Measurements from ENCODE around the gene SCEL.
"Not testable (repeated sequence)": the region's sequence is repeated elsewhere in the genome, so short reads cannot be mapped to it uniquely, and the experiment has no call there.

SCEL gene, protein sequence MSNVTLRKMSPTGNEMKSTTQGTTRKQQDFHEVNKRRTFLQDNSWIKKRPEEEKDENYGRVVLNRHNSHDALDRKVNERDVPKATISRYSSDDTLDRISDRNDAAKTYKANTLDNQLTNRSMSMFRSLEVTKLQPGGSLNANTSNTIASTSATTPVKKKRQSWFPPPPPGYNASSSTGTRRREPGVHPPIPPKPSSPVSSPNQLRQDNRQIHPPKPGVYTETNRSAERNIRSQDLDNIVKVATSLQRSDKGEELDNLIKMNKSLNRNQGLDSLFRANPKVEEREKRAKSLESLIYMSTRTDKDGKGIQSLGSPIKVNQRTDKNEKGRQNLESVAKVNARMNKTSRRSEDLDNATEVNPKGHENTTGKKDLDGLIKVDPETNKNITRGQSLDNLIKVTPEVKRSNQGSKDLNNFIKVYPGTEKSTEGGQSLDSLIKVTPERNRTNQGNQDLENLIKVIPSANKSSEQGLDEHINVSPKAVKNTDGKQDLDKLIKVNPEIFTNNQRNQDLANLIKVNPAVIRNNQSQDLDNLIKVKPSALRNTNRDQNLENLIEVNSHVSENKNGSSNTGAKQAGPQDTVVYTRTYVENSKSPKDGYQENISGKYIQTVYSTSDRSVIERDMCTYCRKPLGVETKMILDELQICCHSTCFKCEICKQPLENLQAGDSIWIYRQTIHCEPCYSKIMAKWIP

DNA sequence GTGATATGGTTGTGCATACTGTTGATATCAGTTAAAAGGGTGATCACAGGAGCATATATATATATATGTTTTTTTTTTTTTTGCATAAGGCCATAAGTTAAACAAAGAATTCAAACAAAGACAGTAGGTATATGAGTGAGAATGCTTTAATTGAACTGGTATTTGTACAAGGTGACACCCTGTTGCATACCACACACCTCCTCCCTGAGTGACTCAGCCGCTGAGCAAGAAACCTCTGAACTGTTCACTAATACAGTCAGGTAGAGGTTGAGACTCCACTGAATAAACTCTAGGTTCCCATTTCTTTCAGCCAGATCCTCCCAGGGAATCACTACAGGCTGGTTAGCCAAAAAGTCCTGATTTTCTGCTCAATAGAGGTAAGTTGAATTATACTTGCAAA lies at the start of gene SCEL:
SCEL (plus strand) TSS at position 259 of the 400 bp plus-strand sequence. CDS start 20,170 bp downstream, outside the sequence.
- no peak for DNase-seq (ENCODE audit: low read depth in 2 of 2)

DNA sequence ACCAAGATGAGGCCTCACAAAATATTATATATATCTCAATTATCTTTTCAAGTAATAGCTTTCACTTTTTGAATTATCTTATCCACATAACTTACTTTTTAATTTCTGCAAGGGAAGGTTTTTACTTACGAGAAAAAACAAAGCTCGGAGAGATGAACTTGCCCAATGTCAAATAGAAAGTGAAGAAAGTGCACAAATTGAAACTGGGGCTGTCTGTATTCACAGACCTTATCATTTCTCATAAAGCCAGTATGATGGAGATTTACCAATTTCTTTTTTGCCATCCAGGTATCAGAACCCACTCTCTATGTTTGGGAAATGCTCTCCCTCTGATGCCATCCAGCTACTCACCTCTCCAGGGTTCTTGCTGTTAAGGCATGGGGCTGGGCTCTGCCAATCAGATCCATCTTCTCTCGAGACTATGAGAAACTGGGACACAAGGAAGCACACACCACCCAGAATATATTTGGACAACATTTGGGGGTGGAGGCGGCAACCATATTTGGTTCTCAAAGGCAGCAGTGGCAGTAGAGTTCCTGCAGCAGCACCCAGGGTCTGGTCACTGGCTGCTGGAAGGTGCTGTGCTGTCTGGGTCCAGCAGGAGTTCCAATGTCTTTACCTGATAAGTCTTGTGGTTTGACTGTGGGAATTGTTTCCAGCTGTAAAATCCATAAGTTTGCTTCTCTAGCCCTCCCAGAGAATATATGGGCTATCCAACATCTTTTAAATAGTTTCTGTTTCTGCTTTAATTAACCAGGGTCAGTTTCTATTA lies 45.8 kb upstream of the SCEL start:
- DNase-seq (ENCODE audit: low read depth in 2 of 2), result no peak

DNA sequence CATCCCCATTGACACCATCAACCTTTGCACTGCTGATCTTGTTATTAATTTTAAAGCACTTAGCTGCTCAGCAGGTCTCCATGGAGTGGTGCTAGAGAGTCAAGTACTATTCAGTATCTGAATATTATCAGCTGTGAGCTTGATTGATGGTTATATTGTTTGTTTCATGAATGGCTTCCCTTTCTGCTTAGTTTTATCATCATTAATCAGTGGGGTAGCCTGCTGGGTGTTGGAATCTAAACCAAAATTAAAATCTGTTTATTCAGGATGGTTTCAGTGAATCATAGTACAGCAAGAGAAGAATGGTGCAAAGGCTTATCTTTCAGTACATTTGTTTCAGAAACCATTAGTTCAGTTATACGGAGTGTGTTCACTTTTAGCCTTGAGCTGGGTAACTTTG lies 42.5 kb upstream of the SCEL start:
- DNase-seq (ENCODE audit: low read depth in 2 of 2), result no peak

DNA sequence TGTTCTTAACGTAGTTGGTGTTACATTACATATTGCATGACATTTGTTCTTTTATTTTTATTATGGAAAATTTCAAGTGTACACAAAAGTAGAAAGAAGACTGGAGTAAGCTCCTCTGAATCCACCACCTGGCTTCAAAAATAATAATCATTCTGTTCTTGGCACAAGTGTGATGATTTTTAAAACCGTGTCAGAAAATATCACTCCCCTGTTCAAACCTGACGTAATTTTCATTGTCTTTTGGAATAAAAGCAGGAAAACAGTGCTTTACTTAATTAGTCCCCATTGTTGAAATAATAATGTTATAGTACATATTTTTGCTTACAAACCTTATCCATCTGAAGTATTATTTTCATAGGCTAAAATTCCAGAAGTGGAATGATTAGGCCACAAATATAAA lies 41.3 kb upstream of the SCEL start:
- no peak for DNase-seq (ENCODE audit: low read depth in 2 of 2)

DNA sequence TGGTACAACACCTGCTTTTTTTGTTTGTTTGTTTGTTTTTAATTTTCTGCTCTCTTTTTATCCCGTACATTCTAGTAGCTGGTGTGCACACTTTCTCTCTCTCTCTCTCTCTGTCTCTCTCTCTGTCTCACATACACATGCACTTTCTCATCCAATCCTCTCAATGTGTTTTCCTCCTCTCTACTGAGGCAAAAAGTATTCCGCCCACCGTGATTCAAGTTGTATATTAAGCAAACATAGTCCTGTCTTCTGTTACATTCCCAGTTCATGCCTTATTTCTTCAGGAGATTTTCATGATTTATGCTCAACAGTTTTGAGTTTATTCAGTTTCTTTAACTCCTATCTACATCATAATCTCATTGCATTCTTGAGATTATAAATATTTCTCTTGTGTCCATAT lies 38.2 kb upstream of the SCEL start:
- no peak for DNase-seq (ENCODE audit: low read depth in 2 of 2)

DNA sequence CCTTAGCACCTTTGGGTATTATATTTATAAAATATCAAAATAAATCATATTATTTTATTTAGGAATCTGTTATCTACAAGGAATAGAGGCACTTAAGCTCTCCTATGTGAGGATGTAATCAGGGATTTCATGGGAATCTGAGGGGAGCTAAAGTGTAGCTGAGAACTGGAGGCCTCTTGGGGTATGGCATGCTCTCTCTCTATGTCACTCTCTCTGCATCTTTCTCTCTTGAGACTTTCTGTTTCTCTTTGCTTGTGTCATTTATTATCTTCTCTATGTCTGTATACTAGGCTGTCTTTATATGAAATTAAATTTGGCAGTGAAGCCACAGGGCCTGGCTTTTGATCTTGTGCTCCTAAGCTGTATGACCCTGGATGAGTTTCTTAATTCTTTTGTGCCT lies 37.7 kb upstream of the SCEL start:
- DNase-seq (ENCODE audit: low read depth in 2 of 2), result no peak

DNA sequence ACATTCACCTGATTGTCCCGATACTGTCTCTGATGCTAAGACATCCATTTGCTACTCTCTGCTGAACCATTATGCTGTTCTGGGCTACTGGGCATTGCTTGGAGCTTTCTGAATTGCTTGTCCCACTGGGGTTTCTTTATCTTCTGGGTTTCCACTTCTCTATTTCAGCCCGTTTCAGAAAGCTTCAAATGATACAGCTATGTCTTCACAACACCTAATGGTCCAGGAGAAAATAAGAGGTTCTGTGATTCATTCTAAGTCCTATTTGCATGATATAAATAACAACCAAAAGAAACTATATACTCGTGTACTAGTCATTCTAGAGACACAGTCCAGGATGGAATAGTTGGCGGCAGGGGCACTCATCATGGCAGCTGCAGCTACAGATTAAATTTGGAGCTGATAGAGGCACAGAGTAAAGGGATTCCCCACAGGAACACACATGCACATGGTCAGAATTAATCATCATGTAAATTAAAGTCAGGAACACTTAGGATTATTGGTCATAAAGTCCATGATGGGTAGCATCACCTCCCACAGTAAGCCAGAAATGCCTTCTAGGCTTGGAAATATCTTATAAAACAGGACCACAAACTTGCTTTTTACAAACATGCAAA lies 33.3 kb upstream of the SCEL start:
- no peak for DNase-seq (ENCODE audit: low read depth in 2 of 2)

DNA sequence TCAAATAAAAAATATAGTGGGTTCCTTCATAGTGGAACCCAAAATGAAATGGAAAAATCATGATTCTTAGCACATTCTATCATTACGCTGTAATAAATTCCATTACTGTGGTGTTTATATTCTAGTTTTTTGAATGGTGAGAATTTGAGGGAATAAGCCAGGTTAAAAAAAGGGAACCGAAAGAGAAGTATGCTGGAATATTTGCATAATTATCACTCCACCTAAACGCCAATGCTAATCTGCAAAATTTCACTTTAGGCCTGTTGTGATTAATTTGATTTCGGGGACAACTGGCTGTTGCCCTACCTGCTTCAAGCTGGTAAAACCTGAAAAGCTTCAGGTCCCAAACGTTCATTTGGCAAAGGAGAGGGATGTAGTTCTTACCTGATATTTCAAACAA lies 32.1 kb upstream of the SCEL start:
- no peak for DNase-seq (ENCODE audit: low read depth in 2 of 2)

DNA sequence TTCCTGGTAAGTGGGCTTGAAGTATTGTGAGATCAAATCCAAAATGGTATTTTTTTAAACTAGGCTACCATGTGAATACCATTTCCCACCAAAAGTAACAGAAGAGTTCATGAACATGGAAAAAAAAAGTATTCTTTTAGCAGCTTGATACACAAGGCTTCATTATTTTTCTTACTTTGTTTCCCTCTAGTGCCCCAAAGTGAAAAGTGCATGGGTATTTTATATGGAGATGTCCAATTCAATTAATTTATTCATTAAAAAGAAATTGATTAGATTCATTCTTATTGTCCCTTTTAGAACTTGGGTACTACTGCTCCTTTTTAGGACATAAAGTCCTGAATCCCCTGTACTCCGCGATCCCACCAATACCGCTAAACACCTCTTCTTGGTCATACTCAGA lies 28.6 kb upstream of the SCEL start:
- no peak for DNase-seq (ENCODE audit: low read depth in 2 of 2)

DNA sequence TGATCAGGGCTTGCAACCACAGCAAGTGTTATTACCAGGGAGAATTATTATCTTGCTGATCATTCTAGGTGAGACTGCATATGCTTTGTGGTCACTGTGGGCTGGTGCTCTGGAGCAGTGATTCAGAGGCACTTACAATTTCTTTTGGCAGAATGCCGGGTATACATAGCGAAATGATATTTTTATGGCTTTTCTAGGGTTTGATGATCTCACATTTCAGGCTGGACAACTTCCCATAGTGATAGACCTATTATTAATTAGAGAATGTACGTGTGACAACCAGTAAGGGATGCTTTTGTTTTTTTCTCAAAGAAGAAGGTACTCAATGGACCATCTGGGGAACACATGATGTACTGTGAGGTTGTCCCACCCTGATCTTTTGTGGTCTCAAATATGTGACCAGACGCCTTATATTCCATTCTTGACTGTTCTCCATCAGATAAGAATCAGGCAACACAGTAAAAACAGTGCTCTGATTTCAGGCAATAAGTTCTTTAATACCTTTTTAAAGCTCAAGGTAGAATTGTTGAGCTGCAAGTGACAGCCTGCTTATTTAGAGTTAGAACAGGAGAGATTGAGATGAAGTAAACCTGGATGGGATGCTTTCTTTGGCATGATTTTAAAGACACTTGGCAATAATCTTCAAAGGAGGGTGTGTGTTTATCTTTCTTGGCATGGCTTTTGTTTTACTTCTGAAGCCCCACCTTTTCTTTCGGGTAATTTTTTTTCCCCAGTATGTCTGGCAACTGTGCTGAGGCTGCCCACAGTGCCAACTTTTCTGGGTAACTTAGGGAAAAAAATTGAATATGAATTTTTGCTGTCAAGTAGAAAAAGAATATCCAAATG lies 27.4 kb upstream of the SCEL start:
- DNase-seq (ENCODE audit: low read depth in 2 of 2), result peak; percentile 91 to 94

DNA sequence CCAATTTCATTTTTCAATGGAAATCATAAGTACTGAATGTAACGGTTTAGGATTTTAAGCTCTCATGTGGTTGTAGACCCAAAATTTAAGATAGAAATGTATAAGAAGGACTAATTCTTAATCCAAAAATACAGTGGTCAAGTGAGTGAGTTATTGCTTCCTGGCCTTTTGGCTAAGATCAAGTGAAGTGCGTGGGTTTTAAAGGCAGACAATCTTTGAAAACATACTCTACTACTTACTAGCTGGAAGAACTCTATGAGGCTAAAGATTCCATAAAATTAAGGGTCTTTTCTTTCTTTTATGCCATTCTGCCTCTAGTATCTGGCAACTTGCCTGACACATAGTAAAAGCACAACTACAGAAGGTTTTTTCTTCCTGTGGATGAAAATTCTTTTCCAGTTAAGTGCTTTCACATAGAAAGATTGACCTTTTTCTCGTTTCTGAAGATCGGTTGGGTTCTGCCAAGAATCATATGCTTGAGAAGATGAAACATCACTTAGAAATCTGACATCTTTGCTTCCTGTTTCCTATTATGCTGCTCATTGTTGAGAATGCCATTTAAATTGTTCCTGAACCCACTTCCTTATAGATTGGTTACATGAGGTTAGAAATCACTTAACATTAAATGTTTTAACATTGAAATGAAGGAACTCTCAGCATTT lies 26.4 kb upstream of the SCEL start:
- peak; percentile 59 to 64 for DNase-seq (ENCODE audit: low read depth in 2 of 2)

DNA sequence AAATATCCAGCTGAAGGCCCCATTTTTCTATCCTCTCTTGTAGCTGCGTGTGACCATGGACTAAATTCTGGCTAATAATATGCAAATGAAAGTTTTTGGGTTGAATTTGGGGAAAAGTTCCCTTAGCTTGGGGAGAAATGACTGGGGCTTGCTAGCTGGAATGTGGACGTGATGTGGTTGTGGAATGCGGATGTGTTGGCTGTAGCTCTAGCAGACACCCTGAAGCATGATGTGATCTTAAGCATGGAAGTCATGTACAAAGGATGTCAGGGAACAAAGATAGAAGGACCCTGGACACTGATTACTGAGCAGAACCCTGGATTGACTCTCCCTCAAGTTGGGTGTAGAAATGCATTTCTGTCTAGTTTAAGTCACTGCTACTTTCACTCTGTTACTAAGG lies 25.4 kb upstream of the SCEL start:
- DNase-seq (ENCODE audit: low read depth in 2 of 2), result no peak

DNA sequence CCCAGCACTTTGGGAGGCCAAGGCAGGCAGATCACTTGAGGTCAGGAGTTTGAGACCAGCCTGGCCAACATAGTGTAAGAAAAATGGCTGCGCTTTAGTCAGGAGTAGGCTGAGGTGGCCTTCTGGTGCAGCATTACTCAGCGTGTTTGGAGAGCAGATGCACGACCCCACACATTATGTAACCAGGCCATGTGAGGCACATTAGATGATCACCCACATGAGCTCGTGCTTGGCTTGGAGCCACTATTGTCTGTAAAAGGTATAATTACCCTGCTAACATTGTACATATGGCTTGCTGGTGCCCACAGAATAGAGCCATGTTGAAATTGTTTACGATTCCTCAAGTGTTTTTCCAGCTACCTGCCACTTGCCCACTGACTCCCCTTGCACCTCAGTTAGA lies 24.0 kb upstream of the SCEL start:
- DNase-seq (ENCODE audit: low read depth in 2 of 2), result no peak

DNA sequence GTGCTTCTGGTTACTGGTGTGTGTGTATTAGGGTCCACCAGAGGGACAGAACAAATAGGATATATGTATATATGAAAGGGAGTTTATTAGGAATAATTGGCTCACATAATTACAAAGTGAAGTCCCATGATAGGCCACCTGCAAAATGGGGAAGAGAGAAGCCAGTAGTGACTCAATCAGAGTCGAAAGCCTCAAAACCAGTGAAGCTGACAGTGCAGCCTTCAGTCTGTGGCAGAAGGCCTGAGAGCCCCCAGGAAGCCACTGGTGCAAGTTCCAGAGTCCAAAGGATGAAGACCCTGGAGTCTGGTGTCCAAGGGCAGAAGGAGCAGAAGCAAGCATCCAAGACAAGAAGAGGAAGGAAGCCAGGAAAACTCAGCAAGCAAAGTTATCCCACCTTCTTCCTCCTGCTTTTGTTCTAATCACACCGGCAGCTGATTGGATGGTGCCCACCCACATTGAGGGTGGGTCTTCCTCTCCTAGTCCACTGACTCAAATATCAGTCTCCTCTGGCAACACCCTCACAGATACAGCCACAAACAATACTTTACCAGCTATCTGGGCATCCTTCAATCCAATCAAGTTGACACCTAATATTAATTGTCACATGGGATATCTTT lies 21.7 kb upstream of the SCEL start:
- DNase-seq (ENCODE audit: low read depth in 2 of 2), result no peak

DNA sequence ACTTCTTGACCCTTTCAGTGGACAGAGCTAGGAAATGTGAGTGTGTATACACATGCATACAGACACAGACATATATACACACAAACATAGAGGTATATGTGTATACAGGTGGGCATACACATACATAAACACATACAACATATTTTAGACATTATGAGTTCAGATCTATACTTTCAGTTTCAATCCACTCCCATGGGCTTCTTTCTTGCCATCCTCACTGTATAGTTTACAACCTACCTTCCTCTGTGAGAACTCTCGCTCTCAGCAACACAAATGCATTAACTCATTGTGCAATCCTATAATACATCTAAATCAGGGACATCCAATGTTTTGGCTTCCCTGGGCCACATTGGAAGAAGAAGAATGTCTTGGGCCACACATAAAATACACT lies 21.2 kb upstream of the SCEL start:
- no peak for DNase-seq (ENCODE audit: low read depth in 2 of 2)

DNA sequence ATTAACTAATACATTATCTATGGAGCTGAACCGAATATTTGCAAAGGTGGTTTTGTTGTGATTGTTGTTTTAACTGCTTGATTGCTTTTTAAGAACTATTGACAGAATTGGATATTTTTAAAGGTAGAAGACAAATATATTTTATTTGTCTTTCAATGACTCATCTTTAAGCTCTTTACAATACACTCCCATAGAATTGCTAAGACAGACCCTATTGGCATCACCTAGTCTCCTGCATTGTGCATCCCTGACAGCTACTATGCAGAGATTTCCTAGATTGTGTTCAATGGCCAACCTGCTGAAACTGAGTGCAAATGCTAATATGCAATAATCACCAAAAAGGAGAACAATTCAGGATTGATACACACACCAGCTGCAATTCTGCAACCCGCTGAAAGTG lies 19.7 kb upstream of the SCEL start:
- DNase-seq (ENCODE audit: low read depth in 2 of 2), result no peak

DNA sequence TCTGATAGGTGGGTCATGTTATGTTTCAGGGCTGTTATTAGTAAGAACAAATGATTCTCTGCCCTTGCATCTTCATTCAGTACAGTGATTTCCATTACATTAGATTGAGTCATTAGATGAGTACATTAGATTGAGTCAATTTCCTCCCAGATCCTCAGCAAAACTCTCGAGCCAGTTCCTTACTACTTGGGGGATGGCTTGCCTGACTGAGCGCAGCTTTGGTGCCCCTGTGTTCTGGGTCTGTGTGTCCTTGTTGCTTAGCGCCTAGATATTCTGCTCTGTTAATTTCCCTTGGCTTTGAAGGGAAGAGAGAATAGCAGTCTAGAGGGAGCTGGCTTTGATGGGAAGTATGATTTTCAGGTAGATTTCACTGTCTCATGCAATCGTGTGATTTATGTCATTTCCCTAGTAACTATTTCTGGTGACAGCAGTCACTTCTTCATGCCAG lies 19.1 kb upstream of the SCEL start:
- DNase-seq (ENCODE audit: low read depth in 2 of 2), result no peak

DNA sequence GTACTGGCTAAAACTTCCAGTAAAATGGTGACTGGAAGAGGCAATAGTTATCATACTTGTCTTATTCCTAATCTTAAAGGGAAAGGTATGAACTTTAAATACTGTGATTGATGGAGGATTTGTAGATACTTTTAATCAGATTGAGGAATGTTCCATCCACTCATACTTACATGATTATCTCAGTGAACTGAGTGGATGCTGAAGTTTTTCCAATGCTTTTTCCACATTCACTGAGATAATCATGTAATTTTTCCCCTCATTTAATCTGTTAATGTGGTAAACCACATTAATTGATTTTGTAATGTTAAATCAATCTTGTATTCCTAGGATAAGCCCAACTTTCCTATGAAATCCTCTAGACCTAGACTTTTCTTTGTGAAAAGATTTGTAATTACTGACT lies 17.2 kb upstream of the SCEL start:
- no peak for DNase-seq (ENCODE audit: low read depth in 2 of 2)

DNA sequence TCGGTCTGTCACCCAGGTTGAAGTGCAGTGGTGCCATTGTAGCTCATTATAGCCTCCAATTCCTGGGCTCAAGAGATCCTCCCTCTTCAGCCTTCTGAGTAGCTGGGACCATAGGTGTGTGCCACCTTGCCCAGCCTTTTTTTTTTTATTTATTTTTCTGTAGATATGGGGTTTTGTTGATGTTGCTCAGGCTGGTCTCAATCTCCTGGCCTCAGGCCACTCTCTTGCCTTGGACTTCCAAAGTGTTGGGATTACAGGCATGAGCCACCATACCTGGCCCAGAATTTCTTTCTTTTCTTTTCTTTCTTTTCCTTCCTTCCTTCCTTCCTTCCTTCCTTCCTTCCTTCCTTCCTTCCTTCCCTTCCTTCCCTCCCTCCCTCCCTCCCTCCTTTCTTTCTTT lies 16.1 kb upstream of the SCEL start:
- not testable (repeated sequence) for DNase-seq (ENCODE audit: low read depth in 2 of 2)

DNA sequence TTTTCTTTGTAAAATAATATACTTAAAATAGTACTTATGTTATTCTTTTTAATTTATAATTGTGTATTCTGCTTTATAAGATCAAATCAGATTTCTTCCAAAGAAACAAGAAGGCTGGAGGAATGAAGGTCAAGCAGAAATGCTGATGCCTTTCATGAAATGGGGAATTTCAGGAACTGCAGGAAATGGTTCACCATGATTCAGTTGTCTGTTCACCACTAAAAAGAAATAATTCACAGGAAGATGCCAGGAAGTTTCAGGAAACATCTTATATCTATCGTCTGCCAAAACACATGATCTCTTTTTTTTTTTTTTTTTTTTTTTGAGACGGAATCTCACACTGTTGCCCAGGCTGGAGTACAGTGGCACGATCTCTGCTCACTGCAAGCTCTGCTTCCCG lies 15.7 kb upstream of the SCEL start:
- DNase-seq (ENCODE audit: low read depth in 2 of 2), result no peak
